HG02623 (cell line): ENCODE data around the gene GZMH.
A peak's percentile ranks its signal among the peaks of the same experiment; 100 is the strongest.
"Not testable (repeated sequence)": the region's sequence is repeated elsewhere in the genome, so short reads cannot be mapped to it uniquely, and the experiment has no call there.

Source experiments
- ATAC-seq: cut with Tn5 transposase; IDR thresholded peaks from one replicate; pipeline ENCODE4 v1.9.1; 2021; ENCODE audit warnings: moderate library complexity; ENCODE audit not compliant: unreplicated experiment

The GZMH gene

GRCh38 chr14:24597403-24597802 lies 12.1 kb downstream of the GZMH start:
- ATAC-seq, result peak; percentile 57

GRCh38 chr14:24595073-24595808 lies 14.2 kb downstream of the GZMH start:
- no peak for ATAC-seq

GRCh38 chr14:24591004-24591403 lies 18.5 kb downstream of the GZMH start:
- not testable (repeated sequence) for ATAC-seq

- not testable (repeated sequence) for ATAC-seq
These were observed 25.1 kb downstream of the GZMH start for GRCh38 chr14:24584402-24584801.

- no peak for ATAC-seq
These were observed 30.9 kb downstream of the GZMH start for GRCh38 chr14:24578558-24578957.

- no peak for ATAC-seq
These were observed 32.7 kb downstream of the GZMH start for GRCh38 chr14:24576771-24577170.

- ATAC-seq, result no peak
These were observed 33.3 kb downstream of the GZMH start, which contains the start of gene CTSG for GRCh38 chr14:24576182-24576581. TSS of gene CTSG (minus strand) at chr14:24576250. CDS start at chr14:24576223, 27 bp downstream.

- ATAC-seq, result no peak
These were observed 35.2 kb downstream of the GZMH start for GRCh38 chr14:24574206-24574774.

- ATAC-seq, result no peak
These were observed 43.2 kb downstream of the GZMH start for GRCh38 chr14:24566318-24566717.

- no peak for ATAC-seq
These were observed 43.7 kb downstream of the GZMH start for GRCh38 chr14:24565766-24566165.

- no peak for ATAC-seq
These were observed 46.0 kb downstream of the GZMH start for GRCh38 chr14:24563505-24563904.

GRCh38 chr14:24556756-24557155 lies 52.7 kb downstream of the GZMH start:
- no peak for ATAC-seq
